ENCODE results near the gene NDUFC2.

Gene NDUFC2

DNA sequence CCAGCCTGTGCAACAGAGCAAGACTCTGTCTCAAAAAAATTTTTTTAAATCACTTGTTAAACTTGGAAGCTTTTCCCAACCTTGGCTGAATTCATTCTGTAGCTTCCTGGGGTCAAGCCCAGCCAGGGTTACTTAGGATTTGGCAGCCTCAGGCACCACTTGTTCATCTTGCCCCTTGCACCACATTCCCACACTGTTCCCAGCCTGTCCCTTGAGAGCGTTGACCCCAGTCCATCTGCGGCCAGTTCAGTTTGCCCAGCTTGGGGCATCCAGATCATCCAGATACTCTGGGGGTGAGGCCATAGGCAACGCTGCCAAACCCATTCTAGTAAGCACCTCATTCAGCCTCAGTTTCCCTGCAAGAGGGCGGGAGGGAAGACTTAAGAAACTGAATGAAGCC, 24.7 kb downstream of the NDUFC2 start:
- Histone ChIP-seq H2AFZ (ENCODE audit: low read depth) (no peak overlapping the region), H3K79me2 (ENCODE audit: insufficient read depth, low read depth) (no peaks in the 10 kb centered on the region), H3K9ac (no peak overlapping the region), H3K4me2 (no peak overlapping the region), H3K27me3 (ENCODE audit: insufficient read depth, low read depth) (no peaks in the 10 kb centered on the region), H3K4me1 (ENCODE audit: low read depth, poor library complexity, severe bottlenecking) (no peaks in the 10 kb centered on the region), H3K27ac (no peak overlapping the region), H4K20me1 (ENCODE audit: insufficient read depth) (no peaks in the 10 kb centered on the region), H3K36me3 (ENCODE audit: insufficient read depth) (no peaks in the 10 kb centered on the region), H3K4me3 (IDR thresholded peaks at IDR 0.05; ENCODE audit: insufficient read depth, low read depth, low read length) (no peak overlapping the region)
- TF ChIP-seq, protein P1, sequence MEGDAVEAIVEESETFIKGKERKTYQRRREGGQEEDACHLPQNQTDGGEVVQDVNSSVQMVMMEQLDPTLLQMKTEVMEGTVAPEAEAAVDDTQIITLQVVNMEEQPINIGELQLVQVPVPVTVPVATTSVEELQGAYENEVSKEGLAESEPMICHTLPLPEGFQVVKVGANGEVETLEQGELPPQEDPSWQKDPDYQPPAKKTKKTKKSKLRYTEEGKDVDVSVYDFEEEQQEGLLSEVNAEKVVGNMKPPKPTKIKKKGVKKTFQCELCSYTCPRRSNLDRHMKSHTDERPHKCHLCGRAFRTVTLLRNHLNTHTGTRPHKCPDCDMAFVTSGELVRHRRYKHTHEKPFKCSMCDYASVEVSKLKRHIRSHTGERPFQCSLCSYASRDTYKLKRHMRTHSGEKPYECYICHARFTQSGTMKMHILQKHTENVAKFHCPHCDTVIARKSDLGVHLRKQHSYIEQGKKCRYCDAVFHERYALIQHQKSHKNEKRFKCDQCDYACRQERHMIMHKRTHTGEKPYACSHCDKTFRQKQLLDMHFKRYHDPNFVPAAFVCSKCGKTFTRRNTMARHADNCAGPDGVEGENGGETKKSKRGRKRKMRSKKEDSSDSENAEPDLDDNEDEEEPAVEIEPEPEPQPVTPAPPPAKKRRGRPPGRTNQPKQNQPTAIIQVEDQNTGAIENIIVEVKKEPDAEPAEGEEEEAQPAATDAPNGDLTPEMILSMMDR (conservative IDR thresholded peaks at IDR 0.05; ENCODE audit: low read depth, low read length): no peak

DNA sequence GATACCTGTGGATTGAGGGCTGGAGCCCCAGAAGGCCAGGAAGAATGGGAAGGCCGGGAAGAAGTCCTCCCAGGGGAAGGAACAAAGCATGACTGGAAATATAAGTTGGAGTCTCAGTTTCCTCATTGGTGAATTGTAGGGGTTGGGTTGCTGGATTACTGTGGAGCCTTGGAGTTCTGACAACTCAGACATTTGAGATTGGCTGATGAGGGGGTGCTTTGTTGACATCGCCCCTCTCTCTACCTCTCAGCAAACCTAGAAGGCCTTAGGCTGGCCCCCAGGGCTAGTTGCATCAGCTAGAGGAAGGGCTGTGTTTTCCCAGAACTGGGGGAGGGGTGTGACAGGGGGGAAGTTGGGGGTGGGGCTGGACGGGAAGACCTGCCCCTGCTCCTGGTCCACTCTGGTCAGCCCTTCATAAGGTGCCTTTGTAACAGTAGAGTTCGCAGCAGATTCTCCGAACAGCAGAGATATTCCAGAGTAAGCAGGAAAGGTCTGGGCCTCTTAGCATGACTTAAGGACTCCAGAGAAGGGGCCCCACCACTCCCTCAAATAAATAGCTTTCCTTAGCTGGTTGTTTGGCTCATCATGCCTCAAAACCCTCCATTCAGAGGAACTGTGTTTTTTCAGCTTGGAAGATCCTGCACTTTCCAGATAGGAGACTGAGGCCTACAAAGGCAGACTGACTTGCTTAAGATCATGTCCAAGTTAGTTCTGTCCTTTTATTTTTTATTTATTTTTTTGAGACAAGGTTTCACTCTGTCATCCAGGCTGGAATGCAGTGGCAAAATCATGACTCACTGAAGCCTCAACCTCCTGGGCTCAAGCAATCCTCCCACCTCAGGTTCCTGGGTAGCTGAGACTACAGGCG, 28.5 kb downstream of the NDUFC2 start:
- no peak overlapping the region for H3K27ac ChIP-seq

DNA sequence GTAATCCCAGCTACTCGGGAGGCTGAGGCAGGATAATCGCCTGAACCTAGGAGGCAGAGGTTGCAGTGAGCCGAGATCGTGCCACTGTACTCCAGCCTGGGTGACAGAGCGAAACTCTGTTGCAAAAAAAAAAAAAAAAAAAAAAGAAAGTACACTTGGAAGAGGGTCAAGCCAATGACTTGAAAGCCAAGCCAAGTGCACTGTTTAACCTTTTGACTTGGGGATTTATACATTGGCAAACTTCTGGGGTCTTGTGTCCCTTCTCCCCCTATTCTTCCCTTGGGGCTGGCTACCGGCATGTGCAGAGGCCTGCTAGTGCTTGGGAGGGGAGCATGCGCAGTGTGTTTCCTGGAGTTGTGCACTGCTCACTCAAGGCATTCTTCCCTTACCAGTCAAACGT, 30.3 kb downstream of the NDUFC2 start:
- no peaks in the 10 kb centered on the region for H4K20me1 ChIP-seq (ENCODE audit: insufficient read depth)
- H3K36me3 ChIP-seq (ENCODE audit: insufficient read depth): no peaks in the 10 kb centered on the region
- H3K9ac ChIP-seq: no peak overlapping the region
- no peaks in the 10 kb centered on the region for H3K79me2 ChIP-seq (ENCODE audit: insufficient read depth, low read depth)
- H2AFZ ChIP-seq (ENCODE audit: low read depth): no peak overlapping the region
- no peaks in the 10 kb centered on the region for H3K27me3 ChIP-seq (ENCODE audit: insufficient read depth, low read depth)
- no peak overlapping the region for H3K4me3 ChIP-seq (IDR thresholded peaks at IDR 0.05; ENCODE audit: insufficient read depth, low read depth, low read length)
- no peak overlapping the region for H3K27ac ChIP-seq
- no peak overlapping the region for H3K4me2 ChIP-seq
- H3K4me1 ChIP-seq (ENCODE audit: low read depth, poor library complexity, severe bottlenecking): peaks cover 15% of the 10 kb centered on the region
- TF ChIP-seq, protein P1 (conservative IDR thresholded peaks at IDR 0.05; ENCODE audit: low read depth, low read length): no peak

More for the DNA sequence above, 28.5 kb downstream of the NDUFC2 start:
- H4K20me1 ChIP-seq (ENCODE audit: insufficient read depth): no peaks in the 10 kb centered on the region
- H3K4me1 ChIP-seq (ENCODE audit: low read depth, poor library complexity, severe bottlenecking): peaks cover 6% of the 10 kb centered on the region
- H3K4me2 ChIP-seq: no peak overlapping the region
- H3K4me3 ChIP-seq (IDR thresholded peaks at IDR 0.05; ENCODE audit: insufficient read depth, low read depth, low read length): no peak overlapping the region
- H3K9ac ChIP-seq: no peak overlapping the region
- H2AFZ ChIP-seq (ENCODE audit: low read depth): no peak overlapping the region
- TF ChIP-seq, protein P1 (conservative IDR thresholded peaks at IDR 0.05; ENCODE audit: low read depth, low read length): no peak
- H3K79me2 ChIP-seq (ENCODE audit: insufficient read depth, low read depth): no peaks in the 10 kb centered on the region
- H3K27me3 ChIP-seq (ENCODE audit: insufficient read depth, low read depth): no peaks in the 10 kb centered on the region
- H3K36me3 ChIP-seq (ENCODE audit: insufficient read depth): no peaks in the 10 kb centered on the region

DNA sequence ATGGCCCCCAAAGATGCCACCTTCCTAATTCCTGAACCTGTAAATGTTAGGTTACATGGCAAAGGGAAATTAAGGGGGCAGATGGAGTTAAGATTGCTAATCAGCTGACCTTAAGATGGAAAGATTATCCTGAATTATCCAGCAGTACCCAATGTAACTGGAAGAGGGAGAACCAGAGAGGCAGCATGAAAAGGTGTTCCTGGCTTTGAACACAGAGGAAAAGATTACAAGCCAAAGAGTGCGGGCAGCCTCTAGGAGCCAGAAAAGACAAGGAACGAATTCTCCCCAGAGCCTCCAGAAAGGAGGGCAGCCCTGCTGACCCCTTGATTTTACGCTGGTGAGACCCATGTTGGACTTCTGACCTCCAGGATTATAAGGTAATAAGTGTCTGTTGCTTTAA, 31.1 kb downstream of the NDUFC2 start:
- Histone ChIP-seq H2AFZ (ENCODE audit: low read depth) (no peak overlapping the region), H3K9ac (no peak overlapping the region), H3K27me3 (ENCODE audit: insufficient read depth, low read depth) (no peaks in the 10 kb centered on the region), H3K36me3 (ENCODE audit: insufficient read depth) (no peaks in the 10 kb centered on the region), H3K4me1 (ENCODE audit: low read depth, poor library complexity, severe bottlenecking) (peaks cover 15% of the 10 kb centered on the region), H3K79me2 (ENCODE audit: insufficient read depth, low read depth) (no peaks in the 10 kb centered on the region), H3K4me3 (IDR thresholded peaks at IDR 0.05; ENCODE audit: insufficient read depth, low read depth, low read length) (no peak overlapping the region), H4K20me1 (ENCODE audit: insufficient read depth) (no peaks in the 10 kb centered on the region), H3K27ac (no peak overlapping the region), H3K4me2 (no peak overlapping the region)
- TF ChIP-seq, protein P1 (conservative IDR thresholded peaks at IDR 0.05; ENCODE audit: low read depth, low read length): no peak
